ENCODE measurements around the gene SLC35E2B. TPM values are rescaled to one million over a fixed set of nuclear protein-coding genes. Genes with fewer than 3 reads are reported as not detected.
"Not testable (repeated sequence)": the region's sequence is repeated elsewhere in the genome, so short reads cannot be mapped to it uniquely, and the experiment has no call there.

SLC35E2B gene
- total and polyA plus RNA-seq, 2 of the 8 experiments (the other 6 are each of a cell fraction or from before 2014, with no cell fraction given), result 25.9 to 46.7 TPM

- H3K36me3 ChIP-seq (ENCODE audit: control insufficient read depth in 2 of 4, insufficient read depth in 4 of 4, low read length in 3 of 4), result peaks cover 0 to 17% (median 7%) of the 10 kb centered on the region in 4 experiments; a peak in 5 of 8 replicates
- not testable (repeated sequence) for H2BK20ac ChIP-seq (ENCODE audit: low read length); H2BK5ac ChIP-seq (ENCODE audit: low read depth, low read length); FAIRE-seq; H3K4me3 ChIP-seq (ENCODE audit: extremely low read depth in 1 of 4, insufficient read depth in 2 of 4, low read depth in 3 of 4, low read length in 4 of 4); H3K4me1 ChIP-seq (replicated peaks in 1 of 4; ENCODE audit: control insufficient read depth in 3 of 4, insufficient read depth in 4 of 4, low read length in 3 of 4); H4K91ac ChIP-seq (replicated peaks; ENCODE audit: insufficient read length, low read length); H3K23me2 ChIP-seq (ENCODE audit: low read depth, low read length); H2AK5ac ChIP-seq (ENCODE audit: low read depth, low read length); H4K20me1 ChIP-seq (replicated peaks in 1 of 2; ENCODE audit: control insufficient read depth in 1 of 2, insufficient read depth in 2 of 2, low read length in 2 of 2); H2AFZ ChIP-seq (ENCODE audit: low read length); H3K56ac ChIP-seq (replicated peaks; ENCODE audit: insufficient read length, low read depth, low read length); H3K27ac ChIP-seq (ENCODE audit: low read depth, low read length); H3K79me1 ChIP-seq (ENCODE audit: low read depth, low read length); H3K4ac ChIP-seq (replicated peaks; ENCODE audit: insufficient read length, low read depth, low read length); H2BK12ac ChIP-seq (ENCODE audit: low read depth, low read length); H3K27me3 ChIP-seq (replicated peaks in 1 of 4; ENCODE audit: control insufficient read depth in 3 of 4, extremely low read depth in 1 of 4, insufficient read depth in 3 of 4, low read length in 3 of 4); H4K8ac ChIP-seq (ENCODE audit: extremely low read depth, insufficient read depth, low read length); H3K23ac ChIP-seq (ENCODE audit: insufficient read length); H3K9me3 ChIP-seq (ENCODE audit: insufficient read depth in 2 of 2, low read depth in 1 of 2, low read length in 1 of 2); H2BK120ac ChIP-seq (replicated peaks; ENCODE audit: low read depth, low read length); H3K18ac ChIP-seq (ENCODE audit: extremely low read depth, low read length); H3K14ac ChIP-seq (ENCODE audit: insufficient read length); H3K9ac ChIP-seq (replicated peaks in 1 of 4; ENCODE audit: extremely low read depth in 1 of 4, low read depth in 3 of 4, low read length in 3 of 4); DNase-seq (ENCODE audit: low read depth in 1 of 2, low spot score in 2 of 2); H3K4me2 ChIP-seq (ENCODE audit: insufficient read depth in 1 of 2, low read depth in 2 of 2, low read length in 2 of 2); H2BK15ac ChIP-seq (ENCODE audit: low read length); H3K79me2 ChIP-seq (ENCODE audit: control insufficient read depth in 1 of 2, insufficient read depth in 2 of 2, low read length in 2 of 2); H4K5ac ChIP-seq (ENCODE audit: insufficient read length, low read depth, low read length)
- CTCF ChIA-PET (ENCODE audit: partially characterized antibody), result interaction anchor here (1.7 kb wide), 1 partner anchor 16 kb away, joined by 7 read pairs; no protein-coding TSS in a partner anchor
- POLR2A ChIA-PET (ENCODE audit: partially characterized antibody), result interaction anchor here (0.9 kb wide), 1 partner anchor 66 kb away, joined by 3 read pairs; no protein-coding TSS in a partner anchor
- WGBS, 2 experiments (ENCODE audit: extremely low coverage in 1 of 2, insufficient coverage in 1 of 2, insufficient read length in 1 of 2, insufficient replicate concordance in 2 of 2, low coverage in 1 of 2, low lambda C conversion rate in 2 of 2, missing lambda C conversion rate in 1 of 2), result 99% methylated on average over 5 of the region's 9 CpGs; no CpG with 5 or more reads in 1 of the 2 experiments
These were observed 30.2 kb downstream of the SLC35E2B start for GRCh38 chr1:1662392-1662791.

All from H1 (cell line).